ENCODE data around the gene CPEB4.

Gene CPEB4

GRCh38 chr5:173916233-173916632 lies 28.1 kb downstream of the CPEB4 start:
- no peak for DNase-seq

GRCh38 chr5:173917788-173918786 lies 29.9 kb downstream of the CPEB4 start:
- no peak for DNase-seq

GRCh38 chr5:173919443-173919842 lies 31.3 kb downstream of the CPEB4 start:
- DNase-seq, result no peak

GRCh38 chr5:173920024-173920753 lies 32.0 kb downstream of the CPEB4 start:
- no peak for DNase-seq

- no peak for DNase-seq
Measured at GRCh38 chr5:173920866-173921555, 32.9 kb downstream of the CPEB4 start.

GRCh38 chr5:173922527-173922926 lies 34.4 kb downstream of the CPEB4 start:
- DNase-seq, result no peak

- no peak for DNase-seq
Measured at GRCh38 chr5:173923218-173924095, 35.3 kb downstream of the CPEB4 start.

GRCh38 chr5:173924899-173925298 lies 36.8 kb downstream of the CPEB4 start:
- DNase-seq, result no peak

- DNase-seq, result peak; percentile 18
Measured at GRCh38 chr5:173925449-173926071, 37.4 kb downstream of the CPEB4 start.

GRCh38 chr5:173926359-173926758 lies 38.2 kb downstream of the CPEB4 start:
- no peak for DNase-seq

- no peak for DNase-seq
Measured at GRCh38 chr5:173928871-173929574, 40.9 kb downstream of the CPEB4 start.

- no peak for DNase-seq
Measured at GRCh38 chr5:173932695-173933139, 44.6 kb downstream of the CPEB4 start.

GRCh38 chr5:173933901-173934300 lies 45.8 kb downstream of the CPEB4 start:
- DNase-seq, result no peak

GRCh38 chr5:173935396-173935795 lies 47.2 kb downstream of the CPEB4 start:
- DNase-seq, result no peak

- DNase-seq, result no peak
Measured at GRCh38 chr5:173940269-173940668, 52.1 kb downstream of the CPEB4 start.

GRCh38 chr5:173941102-173941501 lies 53.0 kb downstream of the CPEB4 start:
- DNase-seq, result no peak

- DNase-seq, result no peak
Measured at GRCh38 chr5:173941758-173942401, 53.7 kb downstream of the CPEB4 start.

- no peak for DNase-seq
Measured at GRCh38 chr5:173944511-173944910, 56.4 kb downstream of the CPEB4 start.

GRCh38 chr5:173945160-173945559 lies 57.0 kb downstream of the CPEB4 start:
- DNase-seq, result no peak

- no peak for DNase-seq
Measured at GRCh38 chr5:173946323-173946722, 58.2 kb downstream of the CPEB4 start.
